Inferior parietal cortex (tissue), 1 donor: ENCODE data around the gene VSIR.

Experiments used
- DNase-seq: peaks from one replicate; pipeline ENCODE4 v3.0.0-alpha.2; 2016; ENCODE audit errors: extremely low spot score

The VSIR gene

GRCh38 chr10:71713135-71714030 is 59.9 kb downstream of the VSIR start:
- peak; percentile 79 for DNase-seq

DNA sequence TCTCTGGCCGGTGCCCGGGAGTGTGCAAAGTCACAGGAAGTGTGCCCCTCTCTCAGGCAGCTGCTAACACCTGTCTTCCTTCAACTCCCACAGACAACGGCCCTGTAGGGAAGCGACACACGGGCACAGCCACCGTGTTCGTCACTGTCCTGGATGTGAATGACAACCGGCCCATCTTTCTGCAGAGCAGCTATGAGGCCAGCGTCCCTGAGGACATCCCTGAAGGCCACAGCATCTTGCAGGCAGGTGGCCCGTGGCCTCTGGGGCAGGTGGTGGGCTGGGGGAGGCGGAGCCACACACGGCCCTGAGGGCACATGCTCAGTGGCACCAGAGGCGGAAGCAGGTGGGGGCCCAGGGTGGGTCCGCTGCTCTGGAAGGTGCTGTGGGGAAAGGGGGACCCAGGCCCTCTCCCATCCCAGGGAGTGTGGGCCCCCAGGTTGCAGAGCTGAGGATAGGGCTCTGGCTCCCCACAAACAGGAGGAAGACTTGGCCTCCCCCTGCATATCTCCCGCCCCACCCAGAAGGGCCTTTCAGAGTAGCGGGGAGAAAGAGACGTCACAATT is 60.7 kb downstream of the VSIR start:
- no peak for DNase-seq

- no peak for DNase-seq
Measured at GRCh38 chr10:71712170-71712569, 61.1 kb downstream of the VSIR start.

- no peak for DNase-seq
Measured at GRCh38 chr10:71711052-71711623, 62.2 kb downstream of the VSIR start.

DNA sequence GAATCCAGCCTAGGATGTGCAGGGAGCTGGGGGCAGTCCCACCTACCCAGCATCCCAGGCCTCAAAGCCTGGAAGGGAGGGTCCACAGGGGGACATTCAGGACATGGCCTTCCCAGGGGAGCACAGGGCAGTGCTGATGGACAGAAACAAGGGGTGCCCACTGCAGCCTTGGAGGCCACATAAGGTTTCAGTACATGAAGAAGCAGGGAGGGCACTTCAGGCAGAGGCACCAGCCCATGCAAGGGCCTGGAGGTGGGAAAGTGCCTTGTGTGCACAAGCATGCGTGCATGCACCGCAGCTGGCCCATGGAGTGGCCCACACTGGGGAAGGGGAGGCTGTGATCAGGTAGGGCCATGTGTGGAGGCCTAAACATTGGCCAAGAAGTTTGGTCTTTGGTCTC is 62.8 kb downstream of the VSIR start:
- no peak for DNase-seq

DNA sequence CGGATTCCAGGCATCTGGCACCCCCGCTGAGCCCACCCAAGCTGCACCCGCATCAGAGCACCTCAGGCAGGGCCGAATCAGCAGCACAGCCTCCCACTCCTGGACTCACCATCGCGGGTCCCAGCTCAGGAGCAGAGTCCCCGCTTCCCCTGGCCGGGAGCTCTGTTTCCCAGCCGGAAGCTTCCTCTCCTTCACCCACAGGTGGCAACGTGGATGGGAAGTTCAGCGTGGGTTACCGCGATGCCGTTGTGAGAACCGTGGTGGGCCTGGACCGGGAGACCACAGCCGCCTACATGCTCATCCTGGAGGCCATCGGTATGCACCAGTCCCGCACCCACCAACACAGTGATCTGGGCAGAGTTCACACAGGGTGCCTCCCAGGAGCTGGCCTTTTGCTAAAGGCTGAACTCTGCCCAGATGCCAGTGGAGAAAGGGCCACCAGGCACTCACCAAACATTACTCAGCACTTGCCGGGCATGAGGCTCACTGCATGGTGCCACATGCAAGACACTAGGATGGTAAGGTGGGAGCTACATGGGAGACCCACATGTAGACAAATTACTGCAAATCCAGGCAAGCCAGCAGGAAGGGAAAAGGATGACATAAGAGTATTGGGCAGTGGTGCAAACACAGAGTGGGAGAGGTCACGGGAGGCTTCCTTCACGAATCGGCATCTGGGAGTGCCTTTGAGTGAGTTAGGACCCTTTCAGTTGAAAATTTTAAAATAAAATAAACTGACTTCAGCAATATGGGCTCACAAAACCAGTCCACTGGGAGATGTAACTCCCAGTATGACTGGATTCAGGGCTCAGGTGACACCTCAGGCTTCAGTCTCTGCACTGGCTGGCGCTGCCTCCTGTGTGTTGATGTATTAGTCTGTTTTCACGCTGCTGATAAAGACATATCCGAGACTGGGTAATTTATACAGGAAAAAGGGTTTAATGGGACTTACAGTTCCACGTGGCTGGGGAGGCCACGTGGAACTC is 64.1 kb downstream of the VSIR start:
- DNase-seq, result no peak

GRCh38 chr10:71708301-71708703 is 65.0 kb downstream of the VSIR start:
- peak; percentile 66 for DNase-seq

- no peak for DNase-seq
Measured at GRCh38 chr10:71707240-71707789, 66.0 kb downstream of the VSIR start.

DNA sequence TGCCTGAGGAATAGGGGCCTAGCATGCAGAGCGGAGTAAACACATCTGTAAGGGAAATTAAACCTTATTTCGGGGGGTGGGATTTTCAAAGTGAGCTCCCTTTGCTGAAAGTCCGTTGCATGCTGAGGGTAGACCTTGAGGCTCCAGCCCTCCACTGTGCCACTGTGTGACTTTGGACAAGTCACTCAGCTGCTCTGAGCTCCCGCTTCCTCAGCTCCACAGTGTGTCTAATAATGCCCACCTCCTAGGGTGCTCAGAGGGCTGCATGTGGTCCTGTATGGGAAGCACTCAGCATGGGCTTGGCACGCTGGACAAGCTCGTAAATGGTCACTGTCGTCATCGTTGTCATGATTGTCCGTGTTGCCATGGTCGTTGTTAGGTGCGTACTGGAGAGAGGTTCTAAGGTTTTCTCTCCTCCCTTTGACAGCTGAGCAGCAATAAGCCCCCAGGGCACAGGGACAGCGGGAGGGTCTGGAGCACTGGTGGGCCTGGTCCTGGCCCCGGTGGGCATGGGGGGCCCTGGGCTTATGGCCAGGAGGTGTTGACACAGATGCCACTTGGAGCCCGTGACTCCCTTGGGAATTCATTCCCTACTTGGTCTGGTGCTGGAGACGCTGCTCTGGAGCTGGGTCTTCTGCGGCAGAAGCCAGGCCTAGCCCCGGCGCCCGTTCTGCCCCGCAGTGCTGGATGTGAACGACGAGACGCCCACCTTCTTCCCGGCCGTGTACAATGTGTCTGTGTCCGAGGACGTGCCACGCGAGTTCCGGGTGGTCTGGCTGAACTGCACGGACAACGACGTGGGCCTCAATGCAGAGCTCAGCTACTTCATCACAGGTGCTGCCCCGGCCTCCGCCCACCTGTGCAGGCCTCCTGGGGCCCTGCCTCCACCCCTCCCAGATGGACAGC is 66.9 kb downstream of the VSIR start:
- no peak for DNase-seq

DNA sequence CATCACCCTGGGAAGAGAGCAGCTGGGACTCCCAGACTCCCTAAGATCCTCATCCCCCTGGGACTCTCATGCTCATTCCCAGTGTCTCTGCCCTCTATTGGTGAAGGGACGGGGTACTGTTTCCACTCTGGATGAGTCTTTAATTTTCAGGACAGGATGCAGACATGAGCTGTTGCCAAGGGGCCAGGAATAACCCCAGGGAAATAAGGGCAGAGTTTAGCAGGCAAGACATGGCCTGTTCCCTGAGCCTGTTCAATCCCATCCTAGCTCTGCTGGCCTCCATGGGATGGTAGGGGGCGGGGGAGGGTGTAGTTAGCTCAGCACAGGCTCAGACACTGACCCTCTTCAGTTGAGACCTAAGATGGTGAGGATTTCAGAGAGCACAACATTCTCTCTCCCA is 67.7 kb downstream of the VSIR start:
- no peak for DNase-seq

GRCh38 chr10:71704816-71705215 is 68.5 kb downstream of the VSIR start:
- DNase-seq, result no peak

DNA sequence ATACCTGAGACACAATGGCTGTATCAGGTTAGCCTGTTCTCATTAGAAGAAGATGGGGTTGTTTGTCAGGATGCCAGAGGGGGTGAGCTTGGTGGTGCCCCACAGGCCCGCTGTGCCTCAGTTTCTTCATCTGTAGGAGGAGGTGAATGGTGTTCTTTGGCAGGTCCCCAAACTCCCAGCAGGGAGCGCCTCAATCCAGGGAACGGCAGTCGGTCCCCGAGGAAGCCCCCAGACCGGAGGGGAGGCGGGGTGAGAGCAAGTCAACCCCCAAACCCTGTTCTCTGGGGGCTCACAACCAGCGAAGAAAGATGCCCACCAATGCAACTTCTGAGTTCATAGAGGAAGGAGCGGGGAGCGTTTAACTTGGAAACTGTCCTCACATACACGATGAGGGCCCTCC is 69.7 kb downstream of the VSIR start:
- no peak for DNase-seq

- no peak for DNase-seq
Measured at GRCh38 chr10:71701496-71702132, 71.7 kb downstream of the VSIR start.

- DNase-seq, result no peak
Measured at GRCh38 chr10:71700731-71701368, 72.5 kb downstream of the VSIR start.

DNA sequence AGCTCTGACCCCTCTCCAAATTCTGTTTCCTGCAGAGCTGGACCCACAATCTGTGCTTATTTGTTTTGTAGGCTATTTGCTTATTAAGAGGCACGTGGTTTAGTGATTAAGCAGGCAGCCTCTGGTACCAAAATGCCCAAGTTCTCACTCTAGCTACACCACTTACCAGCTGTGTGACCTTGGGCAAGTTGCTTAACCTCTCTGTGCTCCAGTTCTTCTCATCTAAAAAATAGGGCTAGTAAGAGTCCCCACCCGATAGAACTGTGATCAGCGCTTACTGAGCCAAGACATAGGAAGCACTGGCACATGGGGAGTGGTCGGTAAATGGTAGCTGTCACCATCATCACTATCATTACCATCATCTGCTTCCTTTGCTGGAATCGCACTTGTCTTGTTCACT is 74.6 kb downstream of the VSIR start:
- no peak for DNase-seq

DNA sequence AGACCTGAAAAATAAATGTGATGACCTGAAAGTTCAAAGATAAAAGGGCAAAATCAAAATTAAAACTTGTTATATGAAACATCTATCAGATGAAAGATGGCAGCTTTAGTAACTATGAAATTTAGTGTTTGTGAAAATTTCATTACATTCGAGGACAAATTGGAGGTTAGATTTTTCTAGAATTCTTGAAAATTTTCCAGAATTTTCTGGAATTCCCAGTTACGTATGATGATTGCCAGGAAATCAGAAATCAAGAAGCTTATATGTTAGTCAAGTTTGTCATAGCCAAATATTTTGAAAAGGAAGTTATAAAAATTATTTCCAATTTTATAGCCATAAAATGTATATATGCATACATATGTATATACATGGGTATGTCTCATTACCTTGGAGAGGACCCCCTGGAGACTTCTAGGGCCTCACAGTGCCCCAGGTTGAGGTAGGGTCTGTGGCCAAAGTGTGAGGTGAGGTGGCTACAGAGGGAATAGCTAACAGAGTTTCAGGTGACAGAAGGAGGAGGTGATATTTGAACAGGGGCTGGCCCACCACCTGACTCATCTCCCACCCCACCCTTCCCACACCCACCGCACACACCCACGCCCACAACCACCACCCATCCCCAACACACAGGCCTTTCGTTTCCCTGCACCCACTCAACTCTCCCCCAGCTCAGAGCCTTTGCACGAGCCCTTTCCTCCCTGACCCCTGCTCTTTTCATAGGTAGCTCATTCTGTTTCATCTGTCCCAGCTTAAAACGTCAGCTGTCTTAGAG is 75.2 kb downstream of the VSIR start:
- DNase-seq, result no peak
